ENCODE results near the gene EXOC4. TPM values are rescaled to one million over a fixed set of nuclear protein-coding genes. Genes with fewer than 3 reads are reported as not detected.

The EXOC4 gene
- total RNA-seq, 1 donor from 2014 or later, result 94.0 TPM

- Mint-ChIP-seq H3K4me1 (ENCODE audit: unreplicated experiment) (peaks cover 5% of the 10 kb centered on the region), H3K4me3 (ENCODE audit: unreplicated experiment) (no peak overlapping the region), H3K9me3 (ENCODE audit: unreplicated experiment) (no peaks in the 10 kb centered on the region), H3K36me3 (ENCODE audit: low read depth, unreplicated experiment) (no peaks in the 10 kb centered on the region), H3K27me3 (ENCODE audit: unreplicated experiment) (peaks cover 7% of the 10 kb centered on the region), H3K27ac (ENCODE audit: unreplicated experiment) (no peak overlapping the region)
- TF ChIP-seq CTCF (IDR thresholded peaks at IDR 0.05; ENCODE audit: unreplicated experiment), result no peak
- DNase-seq (ENCODE audit: low spot score), result no peak
These were observed 435.8 kb downstream of the EXOC4 start for GRCh38 chr7:133688483-133689239.

- H3K4me3 Mint-ChIP-seq (ENCODE audit: unreplicated experiment), result no peak overlapping the region
- H3K4me1 Mint-ChIP-seq (ENCODE audit: unreplicated experiment), result peaks cover 5% of the 10 kb centered on the region
- DNase-seq (ENCODE audit: low spot score), result no peak
- no peak overlapping the region for H3K27ac Mint-ChIP-seq (ENCODE audit: unreplicated experiment)
- no peaks in the 10 kb centered on the region for H3K36me3 Mint-ChIP-seq (ENCODE audit: low read depth, unreplicated experiment)
- no peaks in the 10 kb centered on the region for H3K9me3 Mint-ChIP-seq (ENCODE audit: unreplicated experiment)
- no peak for TF ChIP-seq CTCF (IDR thresholded peaks at IDR 0.05; ENCODE audit: unreplicated experiment)
- H3K27me3 Mint-ChIP-seq (ENCODE audit: unreplicated experiment), result peaks cover 7% of the 10 kb centered on the region
These were observed 437.9 kb downstream of the EXOC4 start for GRCh38 chr7:133690740-133691139.

- no peaks in the 10 kb centered on the region for H3K9me3 Mint-ChIP-seq (ENCODE audit: unreplicated experiment)
- no peak overlapping the region for H3K27ac Mint-ChIP-seq (ENCODE audit: unreplicated experiment)
- no peak overlapping the region for H3K4me3 Mint-ChIP-seq (ENCODE audit: unreplicated experiment)
- no peak for TF ChIP-seq CTCF (IDR thresholded peaks at IDR 0.05; ENCODE audit: unreplicated experiment)
- DNase-seq (ENCODE audit: low spot score), result no peak
- peaks cover 4% of the 10 kb centered on the region for H3K27me3 Mint-ChIP-seq (ENCODE audit: unreplicated experiment)
- H3K4me1 Mint-ChIP-seq (ENCODE audit: unreplicated experiment), result peaks cover 5% of the 10 kb centered on the region
- H3K36me3 Mint-ChIP-seq (ENCODE audit: low read depth, unreplicated experiment), result no peaks in the 10 kb centered on the region
These were observed 439.1 kb downstream of the EXOC4 start for GRCh38 chr7:133691727-133692610.

GRCh38 chr7:133693281-133693680, 440.4 kb downstream of the EXOC4 start:
- peaks cover 4% of the 10 kb centered on the region for H3K27me3 Mint-ChIP-seq (ENCODE audit: unreplicated experiment)
- no peak for DNase-seq (ENCODE audit: low spot score)
- no peaks in the 10 kb centered on the region for H3K36me3 Mint-ChIP-seq (ENCODE audit: low read depth, unreplicated experiment)
- TF ChIP-seq CTCF (IDR thresholded peaks at IDR 0.05; ENCODE audit: unreplicated experiment), result no peak
- H3K4me3 Mint-ChIP-seq (ENCODE audit: unreplicated experiment), result no peak overlapping the region
- H3K4me1 Mint-ChIP-seq (ENCODE audit: unreplicated experiment), result peaks cover 7% of the 10 kb centered on the region
- no peaks in the 10 kb centered on the region for H3K9me3 Mint-ChIP-seq (ENCODE audit: unreplicated experiment)
- H3K27ac Mint-ChIP-seq (ENCODE audit: unreplicated experiment), result no peak overlapping the region

GRCh38 chr7:133696056-133696455, 443.2 kb downstream of the EXOC4 start:
- Mint-ChIP-seq H3K36me3 (ENCODE audit: low read depth, unreplicated experiment) (no peaks in the 10 kb centered on the region), H3K4me3 (ENCODE audit: unreplicated experiment) (no peak overlapping the region), H3K27ac (ENCODE audit: unreplicated experiment) (no peak overlapping the region), H3K4me1 (ENCODE audit: unreplicated experiment) (peaks cover 7% of the 10 kb centered on the region), H3K9me3 (ENCODE audit: unreplicated experiment) (no peaks in the 10 kb centered on the region), H3K27me3 (ENCODE audit: unreplicated experiment) (peaks cover 4% of the 10 kb centered on the region)
- no peak for DNase-seq (ENCODE audit: low spot score)
- no peak for TF ChIP-seq CTCF (IDR thresholded peaks at IDR 0.05; ENCODE audit: unreplicated experiment)
